Upper lobe of right lung (tissue), 1 donor: ENCODE data around the gene DDX55. TPM values are rescaled to one million over a fixed set of nuclear protein-coding genes. Genes with fewer than 3 reads are reported as not detected.

Experiments
- ATAC-seq: fragments of 200-7000 bp; cut with Tn5 transposase; one replicate; pipeline ENCODE4 v1.9.1; 2020; ENCODE audit warnings: mild to moderate bottlenecking, moderate library complexity
- DNase-seq: peaks from one replicate; pipeline ENCODE4 v3.0.0-alpha.2; 2020
- H3K27ac ChIP-seq: fragments of 200-600 bp; one replicate; pipeline ENCODE4 v1.8.0; 2022
- H3K27me3 ChIP-seq: fragments of 200-600 bp; one replicate; pipeline ENCODE4 v1.8.0; 2022; ENCODE audit warnings: mild to moderate bottlenecking
- H3K36me3 ChIP-seq: fragments of 200-600 bp; one replicate; pipeline ENCODE4 v1.8.0; 2022
- H3K4me1 ChIP-seq: fragments of 200-600 bp; one replicate; pipeline ENCODE4 v1.8.0; 2022
- H3K4me3 ChIP-seq: fragments of 200-600 bp; one replicate; pipeline ENCODE4 v1.8.0; 2022; ENCODE audit warnings: mild to moderate bottlenecking
- H3K9me3 ChIP-seq: fragments of 200-600 bp; one replicate; pipeline ENCODE4 v1.8.0; 2022
- intact Hi-C: fragments of 100-400 bp; cut with DNase I; formaldehyde crosslinking; loops from one replicate; pipeline ENCODE4 v1.11.0; 2022
- total RNA-seq: library from RNA; stranded (reverse); fragmentation: NEBNext Ultra II Directional; extraction: Animal tissue kit (Norgen Biotek cat#: 25700); gene quantifications from one replicate; pipeline ENCODE4 v1.2.1, GENCODE V29; 2021
- TF ChIP-seq, protein P1 (sequence below): fragments of 200-600 bp; IDR thresholded peaks from one replicate; pipeline ENCODE4 v1.8.0; 2022; ENCODE audit warnings: antibody characterized with exemption
- donor health status: DM: no; HTN: yes; CAD: no; lungs with severe emphysema.

The DDX55 gene
- total RNA-seq, 1 donor from 2014 or later: 20.2 TPM

DNA sequence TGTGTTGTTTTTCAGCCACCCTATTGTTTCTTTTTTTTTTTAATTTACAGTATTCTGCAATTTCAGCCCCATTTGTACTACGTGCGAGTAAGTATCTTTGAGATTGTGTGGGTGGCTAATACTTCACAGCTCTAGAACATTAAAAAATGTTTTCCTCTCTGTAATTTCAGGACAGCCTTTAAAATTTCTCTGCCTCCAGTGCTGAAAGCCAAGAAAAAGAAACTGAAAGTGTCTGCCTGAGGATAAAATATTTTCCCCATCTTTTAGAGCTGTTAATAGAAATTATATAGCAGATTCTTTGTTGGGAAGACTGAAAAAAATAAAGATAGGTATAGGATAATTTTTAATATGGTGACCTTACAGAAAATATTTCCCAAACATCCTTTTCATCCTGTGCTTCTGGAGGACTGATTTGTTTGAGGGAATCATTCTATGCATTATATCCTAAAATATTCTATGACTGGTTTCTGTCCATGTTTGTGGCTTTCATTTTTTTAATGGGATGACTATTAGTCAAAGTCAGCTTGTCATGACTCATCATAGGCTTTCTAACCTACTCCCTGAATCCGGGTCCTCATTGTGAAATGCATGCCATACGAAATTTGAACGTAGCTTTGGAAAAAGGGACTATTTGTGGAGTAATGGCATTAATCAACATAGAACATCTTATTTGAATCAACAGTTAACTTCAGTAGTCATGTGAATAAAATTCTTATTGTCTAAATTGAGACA is 58.3 kb downstream of the DDX55 start:
- peaks cover 22% of the 10 kb centered on the region for H3K36me3 ChIP-seq
- intact Hi-C loops: no loop called here
- ATAC-seq: no peak

DNA sequence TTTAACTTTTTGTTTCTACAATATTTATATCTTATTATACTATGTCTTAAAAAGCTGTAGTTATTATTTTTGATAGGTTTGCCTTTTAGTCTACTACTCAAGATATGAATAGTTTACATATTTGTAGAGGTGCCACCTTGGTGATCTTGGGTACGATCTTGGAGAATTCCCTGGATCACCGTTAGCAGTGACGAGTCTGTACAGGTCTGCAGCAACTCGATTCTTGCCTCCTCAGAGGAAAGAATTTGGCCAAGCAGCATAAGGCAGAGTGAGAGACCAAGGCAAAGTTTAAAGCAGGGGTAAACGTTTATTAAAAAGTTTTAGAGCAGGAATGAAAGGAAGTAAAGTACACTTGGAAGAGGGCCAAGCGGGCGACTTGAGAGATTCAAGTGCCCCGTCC is 65.9 kb downstream of the DDX55 start:
- ATAC-seq (no peak), DNase-seq (no peak)
- peaks cover 10% of the 10 kb centered on the region for H3K4me1 ChIP-seq
- H3K4me3 ChIP-seq: no peak overlapping the region
- TF ChIP-seq, protein P1, sequence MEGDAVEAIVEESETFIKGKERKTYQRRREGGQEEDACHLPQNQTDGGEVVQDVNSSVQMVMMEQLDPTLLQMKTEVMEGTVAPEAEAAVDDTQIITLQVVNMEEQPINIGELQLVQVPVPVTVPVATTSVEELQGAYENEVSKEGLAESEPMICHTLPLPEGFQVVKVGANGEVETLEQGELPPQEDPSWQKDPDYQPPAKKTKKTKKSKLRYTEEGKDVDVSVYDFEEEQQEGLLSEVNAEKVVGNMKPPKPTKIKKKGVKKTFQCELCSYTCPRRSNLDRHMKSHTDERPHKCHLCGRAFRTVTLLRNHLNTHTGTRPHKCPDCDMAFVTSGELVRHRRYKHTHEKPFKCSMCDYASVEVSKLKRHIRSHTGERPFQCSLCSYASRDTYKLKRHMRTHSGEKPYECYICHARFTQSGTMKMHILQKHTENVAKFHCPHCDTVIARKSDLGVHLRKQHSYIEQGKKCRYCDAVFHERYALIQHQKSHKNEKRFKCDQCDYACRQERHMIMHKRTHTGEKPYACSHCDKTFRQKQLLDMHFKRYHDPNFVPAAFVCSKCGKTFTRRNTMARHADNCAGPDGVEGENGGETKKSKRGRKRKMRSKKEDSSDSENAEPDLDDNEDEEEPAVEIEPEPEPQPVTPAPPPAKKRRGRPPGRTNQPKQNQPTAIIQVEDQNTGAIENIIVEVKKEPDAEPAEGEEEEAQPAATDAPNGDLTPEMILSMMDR: no peak
- H3K27ac ChIP-seq: no peak overlapping the region
- no peaks in the 10 kb centered on the region for H3K36me3 ChIP-seq
- H3K27me3 ChIP-seq: no peaks in the 10 kb centered on the region
- intact Hi-C loops: no loop called here
- no peaks in the 10 kb centered on the region for H3K9me3 ChIP-seq

More for the DNA sequence above, 58.3 kb downstream of the DDX55 start:
- TF ChIP-seq, protein P1: no peak
- no peaks in the 10 kb centered on the region for H3K9me3 ChIP-seq
- H3K27me3 ChIP-seq: no peaks in the 10 kb centered on the region
- H3K4me1 ChIP-seq: no peaks in the 10 kb centered on the region
- no peak for DNase-seq
- H3K4me3 ChIP-seq: no peak overlapping the region
- peak overlapping the region; percentile 49 for H3K27ac ChIP-seq

Other genes with a start within 250 kb of the DDX55 start
- gene SBNO1, start 237.3 kb upstream of the DDX55 start, total RNA-seq: 27.1 TPM
- gene KMT5A, start 218.0 kb upstream of the DDX55 start, total RNA-seq: 38.8 TPM
- 15.1 TPM for gene RILPL2, start 165.4 kb upstream of the DDX55 start, total RNA-seq
- 20.4 TPM for gene SNRNP35, start 144.0 kb upstream of the DDX55 start, total RNA-seq
- gene RILPL1, start 68.4 kb upstream of the DDX55 start, total RNA-seq: 17.9 TPM
- 200 TPM for gene TMED2, start 17.5 kb upstream of the DDX55 start, total RNA-seq
- gene EIF2B1, start 31.6 kb downstream of the DDX55 start, total RNA-seq: 40.0 TPM
- 21.8 TPM for gene GTF2H3, start 31.7 kb downstream of the DDX55 start, total RNA-seq
- gene TCTN2, start 69.0 kb downstream of the DDX55 start, total RNA-seq: 10.5 TPM
- 27.8 TPM for gene ATP6V0A2, start 110.3 kb downstream of the DDX55 start, total RNA-seq
- gene DNAH10, start 160.2 kb downstream of the DDX55 start, total RNA-seq: 0.23 TPM